ELF-1 (cell line): ENCODE results near the gene DEK.
A peak's percentile ranks its signal among the peaks of the same experiment; 100 is the strongest.
"Not testable (repeated sequence)": the region's sequence is repeated elsewhere in the genome, so short reads cannot be mapped to it uniquely, and the experiment has no call there.

Experiments
- DNase-seq: peaks from one replicate; pipeline ENCODE4 v3.0.0-alpha.2; 2016; ENCODE audit warnings: low read depth, low spot score

DEK gene

GRCh38 chr6:18204691-18205090 lies 59.6 kb downstream of the DEK start:
- no peak for DNase-seq

DNA sequence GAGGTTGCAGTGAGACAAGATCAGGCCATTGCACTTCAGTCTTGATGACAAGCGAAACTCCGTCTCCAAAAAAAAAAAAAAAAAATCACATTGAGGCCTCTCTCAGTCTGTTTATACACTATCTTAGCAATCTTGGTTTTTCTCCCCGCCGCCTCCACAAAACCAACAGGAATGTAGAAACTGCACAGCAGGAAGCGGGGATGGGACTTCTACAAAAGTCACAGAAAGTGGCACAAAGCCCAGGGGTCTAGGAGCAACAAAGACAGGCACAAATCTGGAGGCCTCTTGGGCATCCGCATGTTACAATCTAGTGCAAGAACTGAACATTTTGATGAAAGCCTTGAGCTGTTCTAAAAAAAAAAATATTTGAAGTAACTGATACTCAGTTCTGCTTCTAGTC lies 60.5 kb downstream of the DEK start:
- no peak for DNase-seq

GRCh38 chr6:18192026-18192425 lies 72.3 kb downstream of the DEK start:
- no peak for DNase-seq

DNA sequence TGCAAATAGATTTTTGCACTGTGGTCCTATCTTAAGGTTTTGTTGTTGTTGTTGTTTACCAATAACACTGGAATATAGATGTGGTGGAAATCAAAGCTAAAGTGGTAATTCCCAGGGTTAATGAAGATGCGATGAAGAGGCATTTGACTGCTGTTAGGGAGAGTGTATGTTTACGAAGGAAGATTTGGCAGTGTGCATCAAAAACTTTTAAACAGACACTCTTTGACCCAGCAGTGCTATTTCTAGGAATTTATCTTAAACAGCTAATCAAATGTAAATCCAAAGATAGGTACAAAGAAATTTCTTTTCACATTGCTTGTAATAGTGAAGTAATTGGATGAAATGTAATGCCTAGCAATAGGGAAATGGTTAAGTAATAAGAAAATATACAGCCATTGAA lies 75.1 kb downstream of the DEK start:
- no peak for DNase-seq

- DNase-seq: no peak
Observed at GRCh38 chr6:18187701-18188100, 76.6 kb downstream of the DEK start.

DNA sequence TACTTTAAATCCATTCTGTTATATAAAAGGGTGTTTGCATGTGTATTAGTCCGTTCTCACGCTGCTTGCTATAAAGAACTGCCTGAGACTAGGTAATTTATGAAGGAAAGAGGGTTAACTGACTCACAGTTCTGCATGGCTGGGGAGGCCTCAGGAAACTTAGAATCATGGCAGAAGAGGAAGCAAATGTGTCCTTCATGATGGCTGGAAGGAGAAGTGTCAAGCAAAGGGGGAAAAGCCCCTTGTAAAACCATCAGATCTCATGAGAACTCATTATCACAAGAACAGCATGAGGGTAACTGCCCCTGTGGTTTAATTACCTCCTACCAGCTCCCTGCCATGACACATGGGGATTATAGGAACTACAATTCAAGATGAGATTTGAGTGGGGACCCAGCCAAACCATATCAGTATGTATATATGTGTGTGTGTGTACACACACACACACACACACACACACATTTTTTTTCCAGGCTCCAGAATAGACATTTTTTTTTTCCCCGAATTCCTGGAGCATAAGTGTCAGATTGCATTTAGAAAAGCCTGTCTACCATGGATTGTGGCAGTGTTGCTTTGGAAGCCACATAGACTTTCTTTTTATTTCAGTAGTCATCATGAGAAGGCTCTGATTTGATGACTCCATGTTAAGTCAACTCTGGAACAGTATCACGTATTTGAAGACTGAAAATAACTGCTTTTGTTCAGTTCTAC lies 77.6 kb downstream of the DEK start:
- DNase-seq: peak; percentile 3

DNA sequence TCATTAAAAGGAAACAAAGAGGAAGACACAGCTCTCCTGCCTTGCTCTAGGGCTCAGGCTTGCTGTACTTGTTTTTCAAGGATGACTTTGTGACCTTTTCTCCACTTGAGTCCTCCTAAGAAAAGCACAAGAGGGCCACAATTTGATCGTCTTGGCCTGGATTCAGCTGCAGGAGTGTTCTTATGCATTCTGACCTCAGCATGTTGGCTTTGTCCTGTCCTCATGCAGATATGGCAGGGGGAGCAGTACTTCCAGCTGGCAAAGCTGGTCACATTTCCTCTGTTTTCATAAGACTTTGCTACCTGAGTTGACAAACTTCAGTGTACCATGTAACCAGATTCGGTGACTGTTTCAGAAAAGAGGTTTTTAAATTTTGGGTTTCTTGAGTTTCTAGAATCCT lies 78.3 kb downstream of the DEK start:
- peak; percentile 57 for DNase-seq

DNA sequence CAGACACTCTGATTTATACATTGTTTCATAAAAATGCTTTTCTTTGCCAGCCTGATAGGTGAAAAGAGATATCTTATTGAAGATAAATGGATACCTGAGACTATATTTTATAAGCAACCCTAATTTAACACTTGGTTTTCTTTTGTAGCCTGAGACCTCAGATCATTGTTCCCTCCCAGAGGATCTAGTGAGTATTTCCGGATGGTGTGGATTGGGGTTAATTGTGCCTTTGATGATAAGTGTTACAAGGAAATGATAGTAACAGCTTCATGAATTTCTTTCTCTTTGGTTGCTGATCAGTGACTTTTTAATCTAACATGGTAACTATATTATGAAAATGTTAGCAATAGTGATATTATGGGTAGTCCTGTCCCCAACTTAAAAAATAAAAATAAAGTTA lies 78.7 kb downstream of the DEK start:
- no peak for DNase-seq

DNA sequence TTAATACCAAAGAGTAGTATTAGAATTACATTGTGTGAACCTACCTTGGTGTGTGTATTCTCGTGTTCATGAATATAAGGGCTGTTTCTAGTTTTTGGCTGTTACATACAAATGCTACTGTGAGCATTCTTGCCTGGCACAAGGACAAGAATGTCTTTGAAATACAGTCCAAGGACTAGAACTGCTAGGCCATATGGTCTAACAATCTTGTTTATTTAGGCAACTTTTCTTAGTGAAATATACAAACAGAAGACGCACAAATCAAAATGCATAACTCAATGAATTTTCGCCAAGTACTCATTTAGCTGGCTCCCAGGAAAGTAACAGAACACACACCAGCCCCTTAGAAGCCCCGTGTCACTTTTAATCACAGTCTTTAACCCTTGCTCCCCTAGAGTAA lies 80.6 kb downstream of the DEK start:
- no peak for DNase-seq

DNA sequence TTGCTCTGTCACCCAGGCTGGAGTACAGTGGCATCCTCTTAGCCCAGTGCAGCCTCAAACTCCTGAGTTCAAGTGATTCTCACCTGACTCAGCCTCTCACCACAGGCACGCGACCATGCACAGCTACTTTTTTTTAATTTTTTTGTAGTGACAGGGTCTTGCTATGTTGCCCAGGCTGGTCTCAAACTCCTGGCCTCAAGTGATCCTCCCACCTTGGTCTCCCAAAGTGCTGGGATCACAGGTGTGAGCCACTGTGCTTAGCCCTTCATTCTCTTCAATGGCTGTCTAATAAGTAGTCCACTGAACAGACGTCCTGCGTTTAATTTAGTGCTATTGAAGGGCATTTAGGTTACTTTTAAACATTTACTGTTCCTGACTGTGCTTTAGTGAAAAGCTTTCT lies 81.8 kb downstream of the DEK start:
- no peak for DNase-seq

DNA sequence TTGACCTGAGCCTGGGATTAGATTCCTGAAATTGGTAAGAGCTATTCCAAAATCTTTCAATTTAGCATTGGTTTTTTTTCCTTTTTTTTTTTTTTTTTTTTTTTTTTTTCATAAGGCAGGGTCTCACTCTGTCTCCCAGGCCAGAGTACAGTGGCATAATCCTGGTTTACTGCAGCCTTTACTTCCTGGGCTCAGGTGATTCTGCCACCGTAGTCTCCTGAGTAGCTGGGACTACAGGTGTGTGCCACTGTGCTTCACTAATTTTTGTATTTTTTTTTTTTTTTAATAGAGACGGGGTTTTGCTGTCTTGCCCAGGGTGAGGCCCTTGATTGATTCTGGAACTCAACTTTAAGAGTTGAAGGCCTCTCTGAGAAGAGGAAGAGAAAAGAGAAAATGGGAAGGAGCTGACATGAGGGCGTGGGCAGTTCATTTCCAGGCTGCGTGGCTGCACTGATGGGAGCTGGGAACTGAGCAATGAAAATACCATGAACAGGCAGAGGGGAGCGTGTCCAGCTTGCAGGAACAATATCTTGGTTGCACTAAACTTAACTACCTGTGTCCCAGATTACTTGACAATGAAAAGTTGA lies 84.5 kb downstream of the DEK start:
- no peak for DNase-seq

DNA sequence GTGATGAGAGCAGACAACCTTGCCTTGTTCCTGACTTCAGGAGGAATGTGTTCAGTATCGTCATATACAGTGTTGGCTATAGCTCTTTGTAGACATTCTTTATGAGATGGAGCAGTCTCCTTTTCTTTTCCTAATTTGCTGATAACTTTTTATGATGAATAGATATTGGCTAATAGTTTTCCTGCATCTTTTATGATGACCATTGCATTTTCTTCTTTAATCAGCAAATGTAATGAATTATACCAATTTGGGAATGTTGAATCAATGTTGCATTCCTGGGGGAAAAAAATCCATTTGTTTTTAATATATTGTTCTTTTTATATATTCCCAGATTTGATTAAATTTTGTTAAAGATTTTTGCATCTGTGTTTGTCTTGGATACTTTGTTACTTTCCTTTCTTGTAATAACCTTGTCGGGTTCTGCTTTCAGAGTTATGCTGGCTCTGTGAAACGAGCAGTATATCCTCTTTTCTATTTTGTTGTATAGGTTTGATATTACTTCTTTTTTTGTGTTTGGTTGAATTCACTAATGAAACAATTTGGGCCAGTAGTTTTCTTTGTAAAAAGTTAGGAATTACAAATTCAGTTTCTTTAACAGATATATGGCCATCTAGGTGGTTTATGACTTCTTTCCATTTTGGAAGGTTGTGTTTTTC lies 85.2 kb downstream of the DEK start:
- no peak for DNase-seq

DNA sequence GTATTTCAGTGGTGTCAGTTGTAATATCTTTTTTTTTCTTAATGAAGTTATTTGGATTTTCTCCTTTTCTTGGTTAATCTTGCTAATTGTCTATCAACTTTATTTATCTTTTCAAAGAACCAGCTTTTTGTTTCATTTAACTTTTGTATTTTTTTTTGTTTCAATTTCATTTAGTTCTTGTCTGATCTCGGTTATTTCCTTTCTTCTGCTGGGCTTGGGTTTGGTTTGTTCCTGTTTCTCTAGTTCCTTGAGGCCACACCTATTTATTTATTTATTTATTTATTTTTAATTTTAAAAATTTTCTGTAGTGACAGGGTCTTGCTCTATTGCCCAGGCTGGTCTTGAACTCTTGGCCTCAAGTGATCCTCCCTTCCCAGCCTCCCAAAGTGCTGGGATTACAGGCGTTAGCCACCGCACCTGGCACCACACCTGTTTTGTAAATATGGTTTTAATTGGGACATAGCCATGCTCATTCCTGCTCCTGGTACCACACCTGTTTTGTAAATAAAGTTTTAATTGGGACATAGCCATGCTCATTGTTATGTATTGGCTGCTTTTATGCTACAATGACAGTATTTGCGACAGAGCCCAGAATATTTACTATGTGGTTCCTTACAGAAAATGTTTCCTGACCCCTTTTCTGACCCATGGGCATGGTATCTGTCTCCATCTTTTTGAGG lies 86.9 kb downstream of the DEK start:
- no peak for DNase-seq

GRCh38 chr6:18176198-18176597 lies 88.1 kb downstream of the DEK start:
- DNase-seq: not testable (repeated sequence)
